Gastrocnemius medialis (tissue), 4 donors: ENCODE measurements around the gene OR10V1. TPM values are rescaled to one million over a fixed set of nuclear protein-coding genes. Genes with fewer than 3 reads are reported as not detected.

ENCODE experiments used
- ATAC-seq, 2 donors: fragments of 150-250 bp; one replicate each; pipeline ENCODE4 v1.9.1; 2016
- DNase-seq, 2 donors: peaks; one replicate each; pipeline ENCODE4 v3.0.0-alpha.2; 2019
- H3K27ac ChIP-seq, 4 donors: fragments of 200-600 bp; sonication (generic); 1 replicate in 1 of 4; 2 replicates in 3 of 4; pipeline ENCODE4 v1.5.1; 2016 to 2018; ENCODE audit warnings: mild to moderate bottlenecking in 2 of 4, moderate library complexity in 1 of 4
- H3K27me3 ChIP-seq, 3 donors: fragments of 200-600 bp; sonication (generic) in 2 of 3; 1 replicate in 1 of 3; 2 replicates in 2 of 3; pipeline versions ENCODE4 v1.5.1 to v1.6.0; 2016 to 2019; ENCODE audit warnings: mild to moderate bottlenecking in 1 of 3, moderate library complexity in 1 of 3
- H3K36me3 ChIP-seq, 2 donors: fragments of 200-600 bp; sonication (generic) in 1 of 2; one replicate each; pipeline ENCODE4 v1.5.1; 2017 to 2018
- H3K4me1 ChIP-seq, 2 donors: fragments of 200-600 bp; sonication (generic) in 1 of 2; one replicate each; pipeline ENCODE4 v1.5.1; 2016 to 2017; ENCODE audit warnings: mild to moderate bottlenecking in 2 of 2
- H3K4me3 ChIP-seq, 4 donors: fragments of 200-600 bp; sonication (generic) in 3 of 4; 1 replicate in 1 of 4; 2 replicates in 3 of 4; pipeline ENCODE4 v1.5.1; 2016 to 2019; ENCODE audit warnings: mild to moderate bottlenecking in 2 of 4
- H3K9me3 ChIP-seq, 3 donors: fragments of 200-600 bp; sonication (generic) in 2 of 3; 1 replicate in 1 of 3; 2 replicates in 2 of 3; pipeline ENCODE4 v1.5.1; 2016 to 2019
- CTCF ChIP-seq, 5 experiments: fragments of 450-650 bp in 3 of 5; fragments of 200-600 bp in 2 of 5; sonication (generic) in 2 of 5; IDR thresholded peaks in 4 of 5; conservative IDR thresholded peaks in 1 of 5; 1 replicate in 4 of 5; 2 replicates in 1 of 5; pipeline ENCODE4 v1.5.1; 2016 to 2019; ENCODE audit warnings: antibody characterized with exemption in 5 of 5, mild to moderate bottlenecking in 3 of 5, moderate library complexity in 3 of 5
- POLR2A ChIP-seq, 2 donors: fragments of 450-650 bp; IDR thresholded peaks; one replicate each; pipeline ENCODE4 v1.6.1; 2017; ENCODE audit warnings: antibody characterized with exemption in 2 of 2, mild to moderate bottlenecking in 2 of 2, moderate library complexity in 2 of 2
- in situ Hi-C, 4 donors: fragments of 200-750 bp; cut with MboI; loops; one replicate each; pipeline versions ENCODE4 v1.15.0 to v1.8.0; 2017; ENCODE audit warnings: low sequenced_read_pairs in 4 of 4
- intact Hi-C: fragments of 100-400 bp; cut with DNase I; formaldehyde crosslinking; loops from one replicate; pipeline ENCODE4 v1.15.1; 2023; ENCODE audit warnings: low total_unique reads
- total RNA-seq, 4 donors: library from RNA; depleted of rRNA; stranded (reverse); fragments of >200 nt; gene quantifications; one replicate each; pipeline versions ENCODE4 v1.1.0 to v1.2.3, GENCODE V29; 2016

The OR10V1 gene, protein sequence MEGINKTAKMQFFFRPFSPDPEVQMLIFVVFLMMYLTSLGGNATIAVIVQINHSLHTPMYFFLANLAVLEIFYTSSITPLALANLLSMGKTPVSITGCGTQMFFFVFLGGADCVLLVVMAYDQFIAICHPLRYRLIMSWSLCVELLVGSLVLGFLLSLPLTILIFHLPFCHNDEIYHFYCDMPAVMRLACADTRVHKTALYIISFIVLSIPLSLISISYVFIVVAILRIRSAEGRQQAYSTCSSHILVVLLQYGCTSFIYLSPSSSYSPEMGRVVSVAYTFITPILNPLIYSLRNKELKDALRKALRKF
- total RNA-seq = not detected

DNA sequence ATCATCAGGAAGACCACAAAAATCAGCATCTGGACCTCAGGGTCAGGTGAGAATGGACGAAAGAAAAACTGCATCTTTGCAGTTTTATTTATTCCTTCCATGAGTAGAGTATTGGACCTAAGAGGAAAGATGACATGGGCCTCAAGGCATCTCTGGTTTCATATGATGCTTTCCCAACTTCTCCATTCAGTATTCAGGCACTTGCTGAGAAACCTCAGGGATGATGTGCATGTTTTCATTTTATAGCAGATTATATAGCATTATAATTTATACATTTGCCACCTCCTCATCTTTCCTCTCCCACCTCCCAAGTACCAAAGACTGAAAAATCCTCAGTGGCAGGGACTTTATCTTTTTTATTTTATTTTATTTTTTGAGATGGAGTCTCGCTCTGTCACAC lies at the start of gene OR10V1:
Gene OR10V1, minus strand, starts transcription at position 101 of the 400 bp plus-strand sequence. Its CDS starts 0 bp downstream, at position 101.
- intact Hi-C loops = no loop called here
- Histone ChIP-seq H3K36me3 (no peaks in the 10 kb centered on the region), H3K27me3 (peaks cover 0 to 2% (median 0%) of the 10 kb centered on the region in 3 donors), H3K4me1 (no peaks in the 10 kb centered on the region), H3K27ac (no peak within 1 kb of the TSS), H3K4me3 (no peak within 1 kb of the TSS), H3K9me3 (no peaks in the 10 kb centered on the region)
- ATAC-seq (no peak), DNase-seq (no peak)
- in situ Hi-C loops = loop anchor here in 1 of 4 donors (10.0 kb wide), 1 partner anchor 61 kb away; no protein-coding TSS in a partner anchor
- TF ChIP-seq CTCF (IDR thresholded peaks at IDR 0.05 in 4 of 5, conservative IDR thresholded peaks at IDR 0.05 in 1 of 5) = no peak
- TF ChIP-seq POLR2A (IDR thresholded peaks at IDR 0.05) = no peak

DNA sequence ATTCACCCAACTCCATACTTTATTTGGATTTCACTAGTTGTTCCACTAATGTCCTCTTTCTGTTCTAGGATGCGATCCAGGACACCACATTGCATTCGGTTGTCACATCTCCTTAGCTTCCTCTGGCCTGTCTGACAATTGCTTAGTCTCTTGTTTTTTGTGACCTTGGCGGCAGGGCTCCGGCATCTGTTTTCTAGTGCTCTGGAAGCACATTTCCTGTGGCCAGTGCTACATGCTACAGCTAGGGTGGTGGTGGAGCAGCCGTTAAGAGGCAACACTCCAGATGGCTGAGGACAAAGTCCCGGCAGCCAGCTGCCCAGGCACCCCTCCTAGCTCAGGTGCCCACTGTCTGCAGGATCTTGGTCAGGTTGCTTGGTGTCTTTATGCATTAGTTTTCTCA lies 48.3 kb upstream of the OR10V1 start:
- intact Hi-C loops = no loop called here
- ATAC-seq (peak; percentile 46 to 59), DNase-seq (peak in 1 of 2 donors; percentile 42)
- Histone ChIP-seq H3K27ac (peak overlapping the region in 3 of 4 donors; percentile 4 to 73 (median 68)), H3K27me3 (no peaks in the 10 kb centered on the region), H3K4me3 (no peak overlapping the region), H3K36me3 (no peaks in the 10 kb centered on the region), H3K4me1 (peaks cover 9 to 38% of the 10 kb centered on the region in 2 donors), H3K9me3 (no peaks in the 10 kb centered on the region)
- in situ Hi-C loops = no loop called here
- TF ChIP-seq CTCF (IDR thresholded peaks at IDR 0.05 in 4 of 5, conservative IDR thresholded peaks at IDR 0.05 in 1 of 5) = peak in 1 of 5 experiments; percentile 10
- no peak for TF ChIP-seq POLR2A (IDR thresholded peaks at IDR 0.05)

DNA sequence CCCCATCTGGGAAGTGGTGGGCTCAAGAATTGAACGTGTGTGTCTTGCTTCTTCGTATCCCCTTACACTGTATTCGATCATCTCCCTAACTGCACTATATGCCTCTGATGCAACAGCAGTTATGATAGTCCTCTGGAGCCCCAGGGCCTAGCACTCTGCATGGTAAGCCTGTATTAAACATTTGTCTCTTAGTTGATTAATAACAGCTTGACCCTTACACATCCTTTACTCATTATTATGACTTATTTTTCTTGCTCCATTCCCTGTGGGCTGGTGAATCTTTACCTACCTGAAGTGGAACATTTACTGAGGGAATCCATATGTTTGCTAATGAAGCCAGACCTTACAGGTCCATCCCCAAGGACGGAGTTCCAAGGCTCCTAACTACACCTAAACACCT lies 47.1 kb upstream of the OR10V1 start:
- Histone ChIP-seq H3K27me3 (no peaks in the 10 kb centered on the region), H3K36me3 (no peaks in the 10 kb centered on the region), H3K4me3 (no peak overlapping the region), H3K27ac (peak overlapping the region in 2 of 4 donors; percentile 68 to 73), H3K9me3 (no peaks in the 10 kb centered on the region), H3K4me1 (peaks cover 12 to 49% of the 10 kb centered on the region in 2 donors)
- intact Hi-C loops = no loop called here
- no peak for TF ChIP-seq POLR2A (IDR thresholded peaks at IDR 0.05)
- no peak for TF ChIP-seq CTCF (IDR thresholded peaks at IDR 0.05 in 4 of 5, conservative IDR thresholded peaks at IDR 0.05 in 1 of 5)
- in situ Hi-C loops = no loop called here
- ATAC-seq (no peak), DNase-seq (no peak)

DNA sequence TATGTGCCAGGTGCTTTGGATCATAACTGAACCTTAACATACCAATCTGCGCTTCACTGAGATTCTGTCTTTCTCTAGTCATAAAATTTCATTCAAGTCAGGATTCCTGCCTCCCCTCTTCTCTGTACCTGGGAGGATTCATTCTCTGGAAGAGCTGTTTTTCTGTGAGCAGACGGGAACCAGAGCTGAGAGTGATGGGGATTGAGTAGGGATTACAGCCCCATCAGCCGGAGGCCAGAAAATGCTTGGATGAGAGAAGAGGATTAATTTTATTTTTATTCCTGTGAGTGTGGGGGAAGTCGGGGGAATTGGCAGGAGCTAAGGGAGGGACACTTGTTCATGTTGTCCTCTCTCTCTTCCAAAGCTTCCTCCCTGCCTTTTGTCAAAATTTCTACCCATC lies 46.3 kb upstream of the OR10V1 start:
- no peak for ATAC-seq
- Histone ChIP-seq H3K4me1 (peaks cover 15 to 40% of the 10 kb centered on the region in 2 donors), H3K4me3 (no peak overlapping the region), H3K36me3 (no peaks in the 10 kb centered on the region), H3K27me3 (no peaks in the 10 kb centered on the region), H3K9me3 (no peaks in the 10 kb centered on the region), H3K27ac (peak overlapping the region in 1 of 4 donors; percentile 22)
- DNase-seq = no peak
- in situ Hi-C loops = loop anchor here in 1 of 4 donors (5.0 kb wide), 1 partner anchor 42 kb away; no protein-coding TSS in a partner anchor
- intact Hi-C loops = loop anchor here (5.0 kb wide), 1 partner anchor 208 kb away; no protein-coding TSS in a partner anchor
- no peak for TF ChIP-seq POLR2A (IDR thresholded peaks at IDR 0.05)
- no peak for TF ChIP-seq CTCF (IDR thresholded peaks at IDR 0.05 in 4 of 5, conservative IDR thresholded peaks at IDR 0.05 in 1 of 5)
